ENCODE results near the gene PRKCE. TPM values are rescaled to one million over a fixed set of nuclear protein-coding genes. Genes with fewer than 3 reads are reported as not detected.

PRKCE gene
- total RNA-seq, 1 experiment from 2014 or later: 14.0 TPM

DNA sequence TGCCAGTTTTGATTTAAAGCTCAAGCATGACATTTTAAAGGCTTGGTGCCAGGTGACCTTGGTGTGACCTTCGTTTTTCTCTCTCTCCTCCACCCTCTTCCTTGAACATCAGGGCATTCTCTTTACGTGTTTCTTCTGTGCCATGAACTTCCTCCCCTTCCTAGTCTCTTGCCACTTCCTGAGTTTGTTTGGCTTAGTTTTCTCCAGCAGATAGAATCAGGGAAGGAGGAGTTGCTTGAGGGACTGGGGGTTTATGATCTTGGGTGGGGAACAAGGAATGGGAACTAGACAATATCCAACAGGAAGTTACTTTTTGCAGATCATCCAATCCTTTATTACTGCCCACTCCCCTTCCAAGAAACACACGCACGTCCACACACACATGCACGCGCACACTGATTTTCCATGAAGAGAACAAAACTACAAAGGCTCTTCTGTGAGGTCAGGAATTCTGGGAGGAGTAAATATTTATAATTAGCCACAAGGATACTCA lies 435.1 kb downstream of the PRKCE start:
- no peak for DNase-seq (ENCODE audit: low read depth, low spot score)
- H3K9me3 ChIP-seq (ENCODE audit: control insufficient read depth, insufficient read depth, low read depth, low read length): no peaks in the 10 kb centered on the region
- no peak overlapping the region for H3K4me3 ChIP-seq (ENCODE audit: low read depth in 2 of 2, low read length in 2 of 2)
- H3K27ac ChIP-seq (ENCODE audit: low read length): no peak overlapping the region
- H3K27me3 ChIP-seq (ENCODE audit: control insufficient read depth, insufficient read depth, low read length): no peaks in the 10 kb centered on the region
- no peaks in the 10 kb centered on the region for H3K36me3 ChIP-seq (ENCODE audit: control insufficient read depth, insufficient read depth, low read length)
- ATAC-seq: no peak
- H3K4me1 ChIP-seq (ENCODE audit: control insufficient read depth, insufficient read depth, low read length): no peaks in the 10 kb centered on the region
- BruUV-seq (replicated peaks): no TSS peak
- ChIA-PET CTCF (no interaction called here), POLR2A (no interaction called here)
- in situ Hi-C loops (cut with HindIII; ENCODE audit: low pct_unique_long_range_greater_than_20kb, low sequenced_read_pairs) (no loop called here), intact Hi-C loops (cut with micrococcal nuclease; ENCODE audit: unreplicated experiment) (no loop called here)
- TF ChIP-seq SIN3A (IDR thresholded peaks at IDR 0.05; ENCODE audit: borderline replicate concordance, insufficient read depth, low read depth, low read length) (no peak), TCF7L2 (IDR thresholded peaks at IDR 0.05; ENCODE audit: low read depth, low read length) (no peak), POLR2AphosphoS5 (IDR thresholded peaks at IDR 0.05; ENCODE audit: low read depth, low read length) (no peak), REST (IDR thresholded peaks at IDR 0.05; ENCODE audit: insufficient read depth in 1 of 2, low read depth in 2 of 2, low read length in 1 of 2) (no peak)
- TF ChIP-seq, protein P1, sequence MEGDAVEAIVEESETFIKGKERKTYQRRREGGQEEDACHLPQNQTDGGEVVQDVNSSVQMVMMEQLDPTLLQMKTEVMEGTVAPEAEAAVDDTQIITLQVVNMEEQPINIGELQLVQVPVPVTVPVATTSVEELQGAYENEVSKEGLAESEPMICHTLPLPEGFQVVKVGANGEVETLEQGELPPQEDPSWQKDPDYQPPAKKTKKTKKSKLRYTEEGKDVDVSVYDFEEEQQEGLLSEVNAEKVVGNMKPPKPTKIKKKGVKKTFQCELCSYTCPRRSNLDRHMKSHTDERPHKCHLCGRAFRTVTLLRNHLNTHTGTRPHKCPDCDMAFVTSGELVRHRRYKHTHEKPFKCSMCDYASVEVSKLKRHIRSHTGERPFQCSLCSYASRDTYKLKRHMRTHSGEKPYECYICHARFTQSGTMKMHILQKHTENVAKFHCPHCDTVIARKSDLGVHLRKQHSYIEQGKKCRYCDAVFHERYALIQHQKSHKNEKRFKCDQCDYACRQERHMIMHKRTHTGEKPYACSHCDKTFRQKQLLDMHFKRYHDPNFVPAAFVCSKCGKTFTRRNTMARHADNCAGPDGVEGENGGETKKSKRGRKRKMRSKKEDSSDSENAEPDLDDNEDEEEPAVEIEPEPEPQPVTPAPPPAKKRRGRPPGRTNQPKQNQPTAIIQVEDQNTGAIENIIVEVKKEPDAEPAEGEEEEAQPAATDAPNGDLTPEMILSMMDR (IDR thresholded peaks at IDR 0.05): no peak

DNA sequence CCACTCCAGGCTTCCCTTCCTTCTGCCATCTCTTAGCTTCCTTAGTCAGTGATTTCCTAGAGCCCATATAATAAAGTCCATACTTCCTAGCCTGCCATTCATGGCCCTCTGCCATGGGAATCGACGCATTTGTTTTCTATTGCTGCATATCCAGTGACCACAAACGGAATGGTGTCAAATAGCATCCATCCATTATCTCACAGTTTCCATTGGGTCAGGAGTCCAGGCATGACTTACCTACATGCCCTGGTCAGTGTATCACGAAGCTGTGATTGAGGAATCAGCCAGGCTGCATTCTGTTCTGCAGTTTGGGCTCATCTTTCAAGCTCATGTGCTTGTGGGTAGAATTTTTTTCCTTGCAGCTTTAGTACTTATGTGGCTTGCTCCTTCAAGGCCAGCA lies 436.0 kb downstream of the PRKCE start:
- DNase-seq (ENCODE audit: low read depth, low spot score) (no peak), ATAC-seq (no peak)
- H3K27me3 ChIP-seq (ENCODE audit: control insufficient read depth, insufficient read depth, low read length): no peaks in the 10 kb centered on the region
- in situ Hi-C loops (cut with HindIII; ENCODE audit: low pct_unique_long_range_greater_than_20kb, low sequenced_read_pairs) (no loop called here), intact Hi-C loops (cut with micrococcal nuclease; ENCODE audit: unreplicated experiment) (no loop called here)
- CTCF ChIA-PET: no interaction called here
- no peak for TF ChIP-seq REST (IDR thresholded peaks at IDR 0.05; ENCODE audit: insufficient read depth in 1 of 2, low read depth in 2 of 2, low read length in 1 of 2)
- no peak for TF ChIP-seq POLR2AphosphoS5 (IDR thresholded peaks at IDR 0.05; ENCODE audit: low read depth, low read length)
- TF ChIP-seq, protein P1 (IDR thresholded peaks at IDR 0.05): no peak
- TF ChIP-seq SIN3A (IDR thresholded peaks at IDR 0.05; ENCODE audit: borderline replicate concordance, insufficient read depth, low read depth, low read length): no peak
- TF ChIP-seq TCF7L2 (IDR thresholded peaks at IDR 0.05; ENCODE audit: low read depth, low read length): no peak
- no peak overlapping the region for H3K27ac ChIP-seq (ENCODE audit: low read length)
- no TSS peak for BruUV-seq (replicated peaks)
- H3K4me3 ChIP-seq (ENCODE audit: low read depth in 2 of 2, low read length in 2 of 2): no peak overlapping the region
- H3K36me3 ChIP-seq (ENCODE audit: control insufficient read depth, insufficient read depth, low read length): no peaks in the 10 kb centered on the region
- POLR2A ChIA-PET: no interaction called here
- H3K9me3 ChIP-seq (ENCODE audit: control insufficient read depth, insufficient read depth, low read depth, low read length): no peaks in the 10 kb centered on the region
- H3K4me1 ChIP-seq (ENCODE audit: control insufficient read depth, insufficient read depth, low read length): no peaks in the 10 kb centered on the region
